Renal cortex interstitium (tissue), 11 donors: ENCODE results near the gene SULT4A1. TPM values are rescaled to one million over a fixed set of nuclear protein-coding genes. Genes with fewer than 3 reads are reported as not detected.

ENCODE experiments used
- DNase-seq, 11 donors: peaks; one replicate each; pipeline ENCODE4 v3.0.0-alpha.2; 2013; ENCODE audit warnings: low read depth in 9 of 11, low spot score in 4 of 11; ENCODE audit errors: extremely low read depth in 1 of 11
- polyA plus RNA-seq, 3 donors: library from polyadenylated mRNA; unstranded; fragments of 120-200 nt; gene quantifications; one replicate each; pipeline ENCODE4 v1.2.1, GENCODE V29; 2013; ENCODE audit not compliant: insufficient read length in 3 of 3

The SULT4A1 gene
- polyA plus RNA-seq, 3 donors: 2.9 to 5.6 (median 3.2) TPM

DNA sequence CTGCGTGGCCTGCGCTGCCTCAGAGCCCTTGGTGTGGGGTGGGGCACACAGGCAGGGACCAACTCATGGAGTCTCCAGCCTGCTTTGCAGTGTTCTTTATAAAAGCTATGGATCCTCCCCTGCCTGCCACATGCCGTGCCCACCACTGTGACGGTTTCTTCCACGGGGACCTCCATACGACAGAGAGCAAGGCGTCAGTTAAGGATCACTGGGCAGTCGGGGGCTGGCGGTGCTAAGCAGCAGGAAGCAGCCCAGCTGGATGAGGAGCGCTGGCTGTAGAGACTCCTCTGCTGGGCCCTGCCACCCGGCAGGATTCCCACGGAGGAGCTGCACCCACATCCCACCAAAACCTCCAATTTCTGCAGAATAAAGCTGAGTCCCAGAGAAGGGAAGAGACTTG lies 27.1 kb downstream of the SULT4A1 start:
- DNase-seq: peak in 1 of 11 donors; percentile 35

DNA sequence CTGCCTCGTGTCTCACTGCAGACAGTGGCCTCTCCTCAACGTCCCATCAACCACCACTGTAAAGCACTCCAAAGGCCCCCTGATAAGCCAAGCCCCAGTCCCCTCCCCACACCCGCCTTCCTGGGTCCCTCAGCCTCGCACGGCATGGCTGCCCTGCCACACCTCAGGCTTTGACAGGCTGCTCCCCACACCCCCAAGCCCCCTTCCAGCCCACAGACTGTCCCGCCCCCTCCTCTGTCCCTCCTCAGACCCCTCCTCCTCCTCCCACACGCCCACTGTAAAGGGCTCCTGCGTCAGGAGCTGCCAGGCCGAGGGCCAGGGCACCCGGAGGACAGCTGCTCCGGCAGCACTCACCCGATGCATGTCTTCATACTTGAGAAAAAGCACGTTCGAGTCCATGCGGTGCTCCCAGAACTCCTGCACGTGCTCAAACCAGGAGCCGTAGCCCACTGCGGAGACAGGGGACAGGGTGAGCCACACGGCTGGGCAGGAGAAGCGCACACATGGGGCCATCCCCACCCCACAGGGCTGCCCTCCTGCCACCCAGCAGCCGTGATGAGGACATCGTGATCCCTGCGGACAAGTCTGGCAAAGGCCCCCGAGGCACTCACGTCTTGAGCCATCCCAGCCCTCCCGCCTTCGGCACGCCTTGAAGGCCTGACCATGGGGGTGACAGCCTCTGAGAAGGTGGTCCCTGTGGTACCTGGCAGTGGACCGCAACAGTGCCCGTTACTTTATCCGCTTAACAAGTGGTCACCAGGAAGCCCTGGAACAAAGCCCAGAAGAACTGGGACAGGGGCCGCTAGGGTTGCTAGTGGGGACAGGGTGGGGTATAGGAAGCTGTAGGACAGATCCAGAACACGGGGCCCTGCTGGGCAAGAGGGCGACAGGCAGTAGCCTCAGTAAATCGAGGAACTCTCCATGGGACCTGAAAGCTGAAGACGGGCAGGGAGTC lies 28.8 kb downstream of the SULT4A1 start:
- no peak for DNase-seq

DNA sequence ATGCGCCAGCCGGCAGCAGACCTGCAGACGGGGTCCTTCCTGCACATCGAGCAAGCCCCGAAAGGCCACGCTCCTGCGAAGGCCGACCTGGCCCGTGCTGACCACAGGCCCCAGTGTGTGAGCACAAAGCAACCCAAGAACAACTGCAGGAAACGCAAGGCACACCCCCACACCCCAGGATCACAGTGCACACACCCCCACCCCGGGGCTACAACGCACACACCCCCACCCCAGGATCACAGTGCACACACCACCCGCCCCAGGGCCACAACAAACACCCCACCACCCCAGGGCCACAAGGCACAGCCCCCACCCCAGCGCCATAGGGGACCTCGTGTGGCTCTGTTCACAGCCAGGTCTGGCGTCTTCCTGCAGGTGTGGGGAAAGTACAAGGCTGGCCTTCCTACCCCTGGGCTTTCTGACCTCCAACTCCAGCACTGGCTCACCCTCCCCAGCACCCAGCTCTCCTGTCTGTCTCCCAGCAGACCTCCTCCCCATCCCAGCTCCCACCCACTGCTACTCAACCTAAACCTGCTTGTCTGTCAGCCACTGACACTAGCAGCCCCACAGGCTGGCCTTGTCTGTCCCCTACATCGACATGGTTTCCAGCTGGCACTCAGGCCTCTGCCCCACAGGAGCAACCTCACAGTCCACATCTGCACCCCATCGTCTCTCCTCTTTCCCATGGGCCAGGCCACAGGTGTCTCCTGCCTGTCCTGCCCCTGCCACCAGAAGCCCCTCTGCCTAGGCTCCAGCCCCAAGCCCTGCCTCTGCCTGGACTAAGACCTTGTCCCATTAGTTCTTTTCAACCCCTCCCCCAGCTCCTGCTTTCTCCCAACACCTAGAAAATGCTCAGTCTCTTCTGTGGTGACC lies 29.7 kb downstream of the SULT4A1 start:
- DNase-seq: no peak

DNA sequence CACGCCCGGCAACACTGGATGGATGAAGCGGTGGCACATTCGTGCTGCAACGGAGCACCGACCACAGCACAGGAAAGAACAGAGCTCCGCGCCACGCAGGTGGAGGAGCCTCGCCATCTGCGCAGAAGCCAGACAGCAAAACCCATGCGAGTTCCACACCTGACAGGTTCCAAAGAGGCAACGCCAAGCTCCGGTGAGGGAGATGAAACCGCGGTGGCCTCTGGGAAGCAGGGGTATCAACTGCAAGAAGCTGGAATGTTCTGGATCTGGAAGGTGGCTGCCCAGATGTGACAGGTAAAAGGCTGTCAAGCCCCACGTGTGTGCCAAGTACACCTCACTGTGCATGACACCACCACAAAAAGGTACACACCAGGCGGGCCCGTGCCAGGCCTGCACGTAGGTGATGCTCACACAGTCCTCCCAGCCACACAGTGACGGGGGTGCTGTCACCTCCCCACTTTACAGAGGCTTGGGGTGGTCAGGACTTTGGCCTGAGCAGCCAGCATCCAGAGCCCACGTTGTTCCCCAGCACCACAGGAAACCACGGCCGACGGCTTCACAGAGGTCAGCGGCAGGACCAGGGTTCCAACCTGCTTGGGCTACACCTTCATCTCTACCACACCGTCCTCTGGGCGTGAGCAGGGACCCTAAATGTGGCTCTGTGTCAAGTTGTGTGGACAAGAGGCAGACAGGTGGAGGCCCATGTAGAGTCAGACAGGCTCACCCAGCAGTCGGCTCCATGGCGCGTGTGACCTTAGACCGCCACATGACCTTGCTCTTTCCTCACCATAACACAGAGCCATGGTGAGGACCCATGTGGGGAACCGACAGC lies 30.5 kb downstream of the SULT4A1 start:
- no peak for DNase-seq

DNA sequence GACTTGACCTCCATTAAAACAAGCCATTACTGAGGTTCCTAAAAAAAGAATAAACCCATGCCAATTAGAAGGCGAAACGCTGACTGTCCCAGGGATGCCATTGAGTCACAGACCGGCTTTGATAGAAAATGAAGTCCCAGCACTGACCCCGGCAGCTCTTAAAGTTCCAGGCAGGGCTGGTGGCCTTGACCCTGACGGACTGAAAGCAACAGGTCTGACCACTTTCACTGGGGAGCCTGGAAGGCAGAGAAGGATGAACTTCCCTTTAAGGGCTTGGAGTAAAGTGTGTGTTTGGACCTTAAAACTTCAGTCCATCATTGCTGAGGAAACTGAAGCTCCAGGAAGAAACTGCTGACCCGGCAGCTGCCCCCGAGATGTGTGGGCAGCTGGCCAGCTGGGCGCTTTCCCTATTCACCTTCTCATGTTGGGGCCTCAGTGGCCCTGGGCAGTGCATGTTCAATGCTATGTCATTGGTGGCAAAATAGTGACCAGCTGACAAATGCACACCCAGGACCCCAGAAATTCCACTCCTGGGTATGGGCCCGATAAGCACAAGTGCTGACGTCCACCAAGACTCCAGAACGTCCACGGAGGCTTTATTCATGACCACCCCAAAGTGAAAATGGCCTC lies 31.3 kb downstream of the SULT4A1 start:
- DNase-seq: no peak

DNA sequence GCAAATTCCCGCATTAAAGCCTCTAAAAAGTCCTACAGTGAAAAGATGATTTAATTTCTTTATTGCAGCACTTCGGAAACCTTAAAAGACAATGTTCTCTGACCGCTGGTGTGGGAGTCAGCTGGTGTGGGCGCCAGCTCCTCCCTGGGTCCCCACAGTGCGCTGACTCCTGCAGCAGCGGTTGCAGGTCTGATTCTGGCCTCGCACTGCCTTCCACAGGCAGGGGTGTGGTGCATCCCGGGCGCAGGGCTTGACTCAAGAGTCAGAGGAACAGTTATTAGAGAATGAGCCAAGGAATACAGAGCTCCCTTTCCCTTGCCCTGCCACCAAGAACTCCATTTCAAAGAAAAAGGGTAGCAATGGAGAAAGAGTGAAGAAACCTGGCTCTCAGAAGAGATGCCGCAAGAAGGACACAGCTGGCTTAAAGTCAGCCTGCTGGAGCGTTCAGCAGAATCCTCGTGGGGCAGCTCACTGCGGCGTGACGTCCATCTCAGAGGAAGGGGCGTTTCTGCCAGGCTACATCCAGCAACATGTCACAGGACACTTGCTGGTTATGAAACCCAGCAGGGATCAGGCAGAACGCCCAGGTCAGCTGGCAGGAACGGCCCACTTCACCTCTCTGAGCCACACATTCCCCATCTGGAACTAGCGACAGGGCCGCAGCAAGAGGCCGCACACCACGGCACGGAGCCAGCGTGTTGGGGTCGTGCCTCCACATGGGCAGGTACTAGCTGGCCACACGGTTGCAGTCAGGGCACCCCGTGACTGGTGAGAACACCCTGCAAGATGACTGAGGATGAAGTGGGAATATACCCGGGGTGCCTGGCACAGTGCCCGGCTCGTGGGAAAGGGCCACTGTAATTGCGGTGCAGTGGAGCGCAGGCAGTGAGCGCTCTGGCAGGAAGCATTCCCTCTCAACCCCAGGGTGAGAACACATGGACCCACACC lies 32.1 kb downstream of the SULT4A1 start:
- DNase-seq: no peak

DNA sequence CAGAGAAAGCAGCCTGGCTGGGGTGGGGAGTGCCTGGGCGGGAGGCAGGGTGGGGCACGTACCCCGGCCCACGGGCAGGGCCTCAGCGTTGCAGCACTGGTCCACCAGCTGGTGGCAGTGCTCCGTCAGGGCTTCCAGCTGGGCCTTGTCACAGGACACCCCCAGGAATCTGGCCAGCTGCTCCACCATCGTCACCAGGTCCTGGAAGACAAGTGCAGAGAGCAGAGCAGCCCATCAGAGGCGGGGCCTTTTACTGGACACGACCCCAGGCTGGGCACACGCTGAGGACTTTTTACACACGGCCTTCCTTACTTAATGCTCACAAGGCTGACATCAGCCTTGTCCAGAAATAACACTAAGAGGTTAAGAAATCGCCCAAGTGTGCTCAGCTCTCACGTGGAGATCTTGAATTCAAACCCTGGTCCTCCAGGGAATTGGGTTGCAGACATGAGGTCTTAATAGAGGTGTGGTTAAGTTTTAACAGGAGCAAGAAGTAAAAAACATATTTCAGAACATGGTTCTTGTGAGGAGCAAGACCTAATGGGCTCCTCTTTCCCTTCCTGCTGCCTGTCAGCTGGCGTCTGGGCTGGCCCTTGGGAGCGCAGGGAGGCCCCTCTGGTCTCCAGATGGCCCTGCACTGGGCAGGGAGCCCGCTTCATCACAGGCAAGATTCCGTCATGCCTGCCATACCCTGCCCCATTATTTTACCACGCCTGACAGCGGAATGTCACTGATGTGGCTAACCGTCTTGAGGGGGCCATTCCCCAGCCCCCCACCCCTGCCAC lies 33.1 kb downstream of the SULT4A1 start:
- DNase-seq: peak in 1 of 11 donors; percentile 31

DNA sequence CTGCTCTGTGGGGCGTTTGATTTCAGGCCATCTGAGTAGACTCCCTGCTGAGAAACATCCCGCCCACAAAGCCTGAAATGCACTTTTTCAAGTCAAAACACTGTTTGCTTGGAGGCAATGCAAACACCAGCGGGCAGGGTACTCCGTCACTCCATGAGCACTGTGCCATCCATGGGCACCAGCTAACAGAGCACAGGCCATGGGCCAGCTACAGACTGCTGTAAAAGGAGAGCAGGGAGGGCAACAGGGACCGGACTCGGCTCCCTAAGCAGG lies 33.7 kb downstream of the SULT4A1 start:
- DNase-seq: no peak

DNA sequence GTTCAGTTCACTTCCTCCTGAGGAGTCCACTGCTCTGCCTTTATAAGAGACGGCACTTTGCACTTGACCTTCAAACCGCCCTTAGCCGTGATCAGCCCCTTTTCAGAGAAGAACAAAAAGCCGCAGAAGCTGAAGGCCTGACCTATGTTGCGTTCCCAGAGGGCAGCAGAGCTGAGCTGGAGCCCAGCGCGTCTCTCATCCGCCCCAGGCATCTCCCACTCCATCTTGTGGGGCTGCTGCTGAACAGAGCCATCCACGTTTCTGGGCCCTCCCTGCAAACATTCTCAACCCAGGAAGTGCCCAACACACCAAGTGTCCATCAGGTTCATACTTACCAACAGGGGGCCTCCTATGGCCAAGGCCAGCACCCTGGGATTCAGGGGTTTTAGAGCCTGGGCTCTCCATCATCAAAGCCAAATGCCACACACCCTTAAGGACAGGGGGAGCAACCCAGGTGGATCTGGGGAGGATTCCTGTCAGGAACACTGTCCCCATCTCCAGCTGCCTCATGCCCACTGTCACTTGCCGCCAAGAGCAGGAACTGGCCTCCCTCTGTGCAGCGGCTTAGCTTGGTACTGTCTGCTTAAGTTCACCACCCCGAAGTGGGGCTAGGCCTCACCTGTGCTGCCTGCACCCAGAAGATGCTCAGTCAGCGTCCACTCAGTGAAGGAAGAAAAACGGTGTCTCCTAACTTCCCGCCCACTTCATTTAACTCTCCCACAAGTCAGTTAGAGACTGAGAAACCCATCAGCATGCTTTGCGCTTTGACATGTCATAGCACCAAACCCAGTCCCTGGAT lies 34.2 kb downstream of the SULT4A1 start:
- DNase-seq: no peak

DNA sequence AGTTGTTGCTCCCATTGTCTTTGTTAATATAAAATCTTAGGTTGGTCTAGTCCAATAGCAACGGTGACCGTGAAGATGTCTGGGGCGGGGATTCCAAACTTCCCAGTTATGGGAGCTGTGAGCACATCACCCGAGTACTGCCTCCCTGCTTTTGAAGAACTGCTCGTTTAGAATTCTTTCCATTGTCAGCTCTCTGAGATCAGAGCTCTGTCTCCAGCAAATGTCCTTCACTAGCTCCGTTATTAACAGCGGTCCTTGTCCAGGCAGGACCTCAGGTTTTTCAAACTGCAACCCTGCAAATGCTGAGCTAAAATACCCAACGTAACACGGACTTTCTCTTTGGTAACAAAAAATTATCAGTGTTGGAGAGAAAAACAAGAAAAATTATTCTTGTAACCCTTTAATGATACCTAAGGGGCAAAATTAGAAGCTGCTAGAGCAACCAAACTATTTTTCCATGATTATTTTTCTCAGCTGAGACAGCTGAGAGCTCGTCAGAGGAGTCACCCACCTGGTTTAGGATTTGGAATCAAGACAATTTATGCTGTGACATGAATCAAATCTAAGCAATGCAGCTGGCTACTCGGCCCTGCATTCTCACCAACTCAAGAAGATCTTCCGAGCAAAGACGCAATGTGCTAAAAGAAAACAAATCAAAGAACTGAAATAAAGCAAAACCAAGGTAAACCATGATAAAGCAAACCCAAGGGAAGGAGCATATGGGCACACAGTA lies 35.1 kb downstream of the SULT4A1 start:
- no peak for DNase-seq

DNA sequence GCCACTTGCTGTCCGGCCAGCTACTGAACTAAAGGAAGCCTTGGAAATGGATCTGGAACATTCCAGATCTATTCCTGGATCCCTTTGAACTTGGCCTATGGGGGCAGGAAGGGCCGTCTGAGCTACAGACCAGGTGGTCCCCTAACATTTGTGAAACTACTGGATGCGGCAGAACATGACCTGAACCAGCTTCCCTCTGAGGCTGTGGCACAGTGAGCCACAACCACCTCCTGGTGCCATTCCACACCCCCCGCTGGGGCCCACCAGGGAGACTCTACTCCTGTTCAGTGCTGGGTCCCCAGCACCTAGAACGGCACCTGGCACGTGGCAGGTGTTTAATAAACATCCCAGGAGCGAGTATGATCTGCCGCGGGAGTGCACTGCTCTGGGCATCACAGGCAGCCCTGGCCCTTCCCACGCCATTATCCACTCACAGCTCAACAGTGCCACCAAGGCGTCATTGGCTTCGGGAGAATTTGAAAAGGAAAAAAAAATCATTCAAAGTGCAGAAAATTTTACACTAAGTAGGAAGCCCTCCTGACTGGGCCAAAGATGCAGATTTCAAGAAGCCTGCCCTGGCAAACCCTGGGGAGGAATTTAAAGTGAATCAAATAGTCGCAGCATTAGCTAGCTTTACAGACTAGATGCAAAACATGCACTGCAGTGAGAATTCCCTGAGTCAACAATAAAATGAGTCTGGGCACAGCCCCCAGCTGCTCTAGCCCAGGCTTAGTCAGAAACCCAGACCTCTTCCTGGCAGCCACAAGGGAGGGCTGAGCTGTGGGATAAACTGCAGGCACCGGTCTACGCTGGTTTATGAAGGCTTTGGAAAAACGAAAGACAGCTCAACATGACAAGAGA lies 35.9 kb downstream of the SULT4A1 start:
- DNase-seq: peak in 1 of 11 donors; percentile 29

DNA sequence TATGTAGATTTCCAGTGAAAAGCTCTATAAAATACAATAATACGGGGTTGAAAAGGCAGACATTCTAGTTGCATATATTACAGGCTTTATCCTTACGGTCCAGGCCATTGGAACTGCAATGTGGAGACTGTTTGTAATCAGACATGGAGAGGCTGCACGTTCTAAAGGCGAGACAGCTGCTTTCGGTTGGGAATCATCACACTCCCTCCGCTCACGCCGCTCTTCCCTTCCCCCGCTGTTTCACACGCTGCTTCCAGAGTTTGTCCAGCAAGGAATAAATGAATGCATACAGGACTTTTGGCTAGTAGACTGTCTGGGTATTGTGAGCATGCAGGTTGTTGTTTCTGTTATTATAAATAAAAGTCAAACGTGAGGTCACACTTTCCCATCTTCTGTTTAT lies 36.7 kb downstream of the SULT4A1 start:
- DNase-seq: no peak

DNA sequence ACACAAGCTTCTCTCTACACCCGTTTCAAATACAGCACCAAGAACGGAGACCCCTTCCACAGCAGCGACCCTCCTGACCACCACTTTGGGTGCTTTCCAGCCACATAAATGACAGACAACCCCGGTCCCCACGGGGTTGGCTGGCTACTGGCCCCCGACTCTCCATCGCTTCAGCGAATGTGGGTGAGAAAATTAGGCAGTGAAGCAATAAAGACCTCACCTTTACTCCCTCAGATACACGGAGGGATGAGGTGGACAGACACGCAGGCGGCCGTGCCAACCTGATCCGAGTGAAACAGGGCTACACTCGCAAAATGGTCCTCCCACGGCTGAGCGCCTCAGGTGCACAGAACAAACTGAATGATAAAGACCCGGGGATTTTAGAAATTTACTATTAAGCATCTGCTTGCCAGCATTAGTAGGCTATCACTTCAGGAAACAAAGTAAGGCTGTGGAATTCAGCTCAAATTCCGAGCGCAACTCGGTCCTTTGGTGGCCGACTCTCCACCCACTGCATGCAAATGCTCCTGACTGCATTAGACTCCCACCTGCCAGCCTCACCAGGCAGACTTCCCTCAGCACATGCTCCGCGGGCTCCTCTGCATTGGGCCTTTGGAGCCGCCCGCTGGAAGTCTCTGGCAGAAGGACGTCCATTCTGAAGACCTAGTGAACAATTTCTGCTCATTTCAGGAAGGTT lies 37.4 kb downstream of the SULT4A1 start:
- DNase-seq: peak in 1 of 11 donors; percentile 35
